Hepatocyte (in vitro differentiated cells): ENCODE measurements around the gene RHOT2. TPM values are rescaled to one million over a fixed set of nuclear protein-coding genes. Genes with fewer than 3 reads are reported as not detected.

ENCODE experiments used
- DNase-seq: peaks from one replicate; pipeline ENCODE4 v3.0.0-alpha.2; 2016; ENCODE audit warnings: low spot score
- H2AFZ ChIP-seq: fragments of 200-600 bp; sonication (generic); 2 replicates; pipeline ENCODE4 v1.6.0; 2016; ENCODE audit warnings: antibody characterized with exemption, mild to moderate bottlenecking
- H3K27ac ChIP-seq: fragments of 200-600 bp; sonication (generic); 2 replicates; pipeline ENCODE4 v1.5.1; 2016; ENCODE audit warnings: mild to moderate bottlenecking
- H3K27me3 ChIP-seq: fragments of 200-600 bp; sonication (generic); 2 replicates; pipeline ENCODE4 v1.6.1; 2016
- H3K36me3 ChIP-seq: fragments of 200-600 bp; sonication (generic); replicated peaks from 2 replicates; pipeline ENCODE4 v1.5.1; 2016; ENCODE audit warnings: low read depth; ENCODE audit not compliant: insufficient read depth
- H3K4me1 ChIP-seq: fragments of 200-600 bp; sonication (generic); 2 replicates; pipeline ENCODE4 v1.5.1; 2016; ENCODE audit warnings: mild to moderate bottlenecking, moderate library complexity; ENCODE audit not compliant: insufficient read depth
- H3K4me2 ChIP-seq: fragments of 200-600 bp; sonication (generic); 2 replicates; pipeline ENCODE4 v1.6.0; 2016
- H3K4me3 ChIP-seq: fragments of 200-600 bp; sonication (generic); 2 replicates; pipeline ENCODE4 v1.5.1; 2016; ENCODE audit warnings: mild to moderate bottlenecking
- H3K79me2 ChIP-seq: fragments of 200-600 bp; sonication (generic); 2 replicates; pipeline ENCODE4 v1.6.0; 2017; ENCODE audit warnings: mild to moderate bottlenecking
- H3K9me2 ChIP-seq: fragments of 200-600 bp; sonication (generic); replicated peaks from 2 replicates; pipeline ENCODE4 v1.6.0; 2017; ENCODE audit warnings: mild to moderate bottlenecking; ENCODE audit not compliant: insufficient read depth
- H3K9me3 ChIP-seq: fragments of 200-600 bp; sonication (generic); 2 replicates; pipeline ENCODE4 v1.5.1; 2016; ENCODE audit warnings: low read depth, mild to moderate bottlenecking
- H4K20me1 ChIP-seq: fragments of 200-600 bp; sonication (generic); 2 replicates; pipeline ENCODE4 v1.6.0; 2016; ENCODE audit warnings: mild to moderate bottlenecking; ENCODE audit not compliant: insufficient read depth, poor library complexity, severe bottlenecking
- CTCF ChIP-seq: fragments of 200-600 bp; sonication (generic); IDR thresholded peaks from 2 replicates; pipeline ENCODE4 v1.5.1; 2016; ENCODE audit warnings: antibody characterized with exemption, mild to moderate bottlenecking; ENCODE audit not compliant: poor library complexity
- EZH2 ChIP-seq: fragments of 200-600 bp; sonication (generic); IDR thresholded peaks from 2 replicates; pipeline ENCODE4 v1.6.1; 2016; ENCODE audit warnings: antibody characterized with exemption, mild to moderate bottlenecking, borderline replicate concordance
- EZH2phosphoT487 ChIP-seq: fragments of 200-600 bp; sonication (generic); IDR thresholded peaks from one replicate; pipeline ENCODE4 v1.6.1; 2018; ENCODE audit warnings: antibody characterized with exemption, mild to moderate bottlenecking, low read depth, moderate library complexity; ENCODE audit not compliant: unreplicated experiment, severe bottlenecking
- WGBS: methylation state at CpG from one replicate; pipeline ENCODE4 v1.1.6; 2016; ENCODE audit warnings: low lambda C conversion rate; ENCODE audit errors: missing lambda C conversion rate; 5-methylcytosine and 5-hydroxymethylcytosine counted together
- polyA plus RNA-seq: library from polyadenylated mRNA; unstranded; fragments of >200 nt; fragmentation: Nextera tagmentation; extraction: Ambion mirVana; gene quantifications from 2 replicates; pipeline ENCODE4 v1.2.1, GENCODE V29; 2016
- total RNA-seq: library from RNA; depleted of rRNA; stranded (reverse); fragments of >200 nt; gene quantifications from 2 replicates; pipeline ENCODE4 v1.2.3, GENCODE V29; 2014

RHOT2 gene
- total and polyA plus RNA-seq, 2 experiments from 2014 or later, result 63.2 to 158 TPM

DNA sequence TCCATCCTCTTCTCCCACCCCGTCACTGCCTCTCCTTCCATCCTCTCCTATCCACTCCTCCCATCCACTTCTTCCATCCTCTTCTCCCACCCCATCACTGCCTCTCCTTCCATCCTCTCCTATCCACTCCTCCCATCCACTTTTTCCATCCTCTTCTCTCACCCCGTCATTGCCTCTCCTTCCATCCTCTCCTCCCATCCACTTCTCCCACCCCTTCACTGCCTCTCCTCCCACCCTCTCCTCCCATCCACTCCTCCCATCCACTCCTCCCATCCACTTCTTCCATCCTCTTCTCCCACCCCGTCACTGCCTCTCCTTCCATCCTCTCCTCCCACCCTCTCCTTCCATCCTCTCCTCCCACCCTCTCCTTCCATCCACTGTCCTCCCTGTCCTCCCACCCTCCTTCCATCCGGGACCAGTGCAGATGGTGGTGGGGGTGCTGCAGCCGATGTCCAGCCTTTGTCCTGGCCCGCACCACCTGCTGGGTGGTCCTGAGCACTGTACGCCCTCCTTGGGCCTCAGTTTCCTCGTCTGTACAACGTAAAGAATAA lies 36.0 kb upstream of the RHOT2 start:
- peaks cover 22% of the 10 kb centered on the region for H3K4me1 ChIP-seq
- no peak overlapping the region for H3K4me3 ChIP-seq
- H3K36me3 ChIP-seq, result no peaks in the 10 kb centered on the region
- no peaks in the 10 kb centered on the region for H3K9me2 ChIP-seq
- H4K20me1 ChIP-seq, result no peaks in the 10 kb centered on the region
- H3K27me3 ChIP-seq, result no peaks in the 10 kb centered on the region
- 82% methylated on average over 6 of the region's 9 CpGs for WGBS
- no peaks in the 10 kb centered on the region for H3K9me3 ChIP-seq
- no peak for TF ChIP-seq CTCF
- no peak for TF ChIP-seq EZH2
- TF ChIP-seq EZH2phosphoT487, result no peak
- H2AFZ ChIP-seq, result no peak overlapping the region
- peaks cover 12% of the 10 kb centered on the region for H3K79me2 ChIP-seq
- H3K27ac ChIP-seq, result no peak overlapping the region
- DNase-seq, result no peak
- H3K4me2 ChIP-seq, result no peak overlapping the region

DNA sequence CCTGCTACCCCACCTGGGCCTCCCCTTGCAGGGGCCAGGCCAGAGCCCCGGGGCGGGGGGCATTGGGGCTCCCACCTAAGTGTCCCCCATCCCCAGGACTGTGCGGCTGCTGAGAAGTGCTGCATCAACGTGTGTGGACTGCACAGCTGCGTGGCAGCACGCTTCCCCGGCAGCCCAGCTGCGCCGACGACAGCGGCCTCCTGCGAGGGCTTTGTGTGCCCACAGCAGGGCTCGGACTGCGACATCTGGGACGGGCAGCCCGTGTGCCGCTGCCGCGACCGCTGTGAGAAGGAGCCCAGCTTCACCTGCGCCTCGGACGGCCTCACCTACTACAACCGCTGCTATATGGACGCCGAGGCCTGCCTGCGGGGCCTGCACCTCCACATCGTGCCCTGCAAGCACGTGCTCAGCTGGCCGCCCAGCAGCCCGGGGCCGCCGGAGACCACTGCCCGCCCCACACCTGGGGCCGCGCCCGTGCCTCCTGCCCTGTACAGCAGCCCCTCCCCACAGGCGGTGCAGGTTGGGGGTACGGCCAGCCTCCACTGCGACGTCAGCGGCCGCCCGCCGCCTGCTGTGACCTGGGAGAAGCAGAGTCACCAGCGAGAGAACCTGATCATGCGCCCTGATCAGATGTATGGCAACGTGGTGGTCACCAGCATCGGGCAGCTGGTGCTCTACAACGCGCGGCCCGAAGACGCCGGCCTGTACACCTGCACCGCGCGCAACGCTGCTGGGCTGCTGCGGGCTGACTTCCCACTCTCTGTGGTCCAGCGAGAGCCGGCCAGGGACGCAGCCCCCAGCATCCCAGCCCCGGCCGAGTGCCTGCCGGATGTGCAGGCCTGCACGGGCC lies 35.2 kb upstream of the RHOT2 start:
- WGBS, result 97% methylated on average over 57 of the region's 67 CpGs
- no peak for DNase-seq
- no peaks in the 10 kb centered on the region for H3K9me2 ChIP-seq
- H3K27ac ChIP-seq, result no peak overlapping the region
- H3K36me3 ChIP-seq, result no peaks in the 10 kb centered on the region
- H3K27me3 ChIP-seq, result no peaks in the 10 kb centered on the region
- no peak overlapping the region for H3K4me3 ChIP-seq
- peaks cover 12% of the 10 kb centered on the region for H3K79me2 ChIP-seq
- peaks cover 27% of the 10 kb centered on the region for H3K4me1 ChIP-seq
- no peak for TF ChIP-seq CTCF
- TF ChIP-seq EZH2phosphoT487, result no peak
- no peak for TF ChIP-seq EZH2
- no peaks in the 10 kb centered on the region for H4K20me1 ChIP-seq
- H2AFZ ChIP-seq, result no peak overlapping the region
- H3K4me2 ChIP-seq, result no peak overlapping the region
- no peaks in the 10 kb centered on the region for H3K9me3 ChIP-seq

DNA sequence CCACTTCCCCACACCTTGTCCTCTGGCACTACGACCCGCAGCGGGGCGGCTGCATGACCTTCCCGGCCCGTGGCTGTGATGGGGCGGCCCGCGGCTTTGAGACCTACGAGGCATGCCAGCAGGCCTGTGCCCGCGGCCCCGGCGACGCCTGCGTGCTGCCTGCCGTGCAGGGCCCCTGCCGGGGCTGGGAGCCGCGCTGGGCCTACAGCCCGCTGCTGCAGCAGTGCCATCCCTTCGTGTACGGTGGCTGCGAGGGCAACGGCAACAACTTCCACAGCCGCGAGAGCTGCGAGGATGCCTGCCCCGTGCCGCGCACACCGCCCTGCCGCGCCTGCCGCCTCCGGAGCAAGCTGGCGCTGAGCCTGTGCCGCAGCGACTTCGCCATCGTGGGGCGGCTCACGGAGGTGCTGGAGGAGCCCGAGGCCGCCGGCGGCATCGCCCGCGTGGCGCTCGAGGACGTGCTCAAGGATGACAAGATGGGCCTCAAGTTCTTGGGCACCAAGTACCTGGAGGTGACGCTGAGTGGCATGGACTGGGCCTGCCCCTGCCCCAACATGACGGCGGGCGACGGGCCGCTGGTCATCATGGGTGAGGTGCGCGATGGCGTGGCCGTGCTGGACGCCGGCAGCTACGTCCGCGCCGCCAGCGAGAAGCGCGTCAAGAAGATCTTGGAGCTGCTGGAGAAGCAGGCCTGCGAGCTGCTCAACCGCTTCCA lies 34.4 kb upstream of the RHOT2 start:
- Histone ChIP-seq H3K27me3 (no peaks in the 10 kb centered on the region), H3K4me1 (peaks cover 32% of the 10 kb centered on the region), H4K20me1 (no peaks in the 10 kb centered on the region), H3K36me3 (no peaks in the 10 kb centered on the region), H3K27ac (no peak overlapping the region), H3K9me2 (no peaks in the 10 kb centered on the region), H2AFZ (no peak overlapping the region), H3K9me3 (no peaks in the 10 kb centered on the region), H3K4me2 (no peak overlapping the region), H3K4me3 (no peak overlapping the region), H3K79me2 (peaks cover 12% of the 10 kb centered on the region)
- 98% methylated on average over 55 of the region's 74 CpGs for WGBS
- no peak for TF ChIP-seq CTCF
- no peak for TF ChIP-seq EZH2phosphoT487
- TF ChIP-seq EZH2, result no peak
- DNase-seq, result no peak
